ENCODE data around the gene MED29.

DNA sequence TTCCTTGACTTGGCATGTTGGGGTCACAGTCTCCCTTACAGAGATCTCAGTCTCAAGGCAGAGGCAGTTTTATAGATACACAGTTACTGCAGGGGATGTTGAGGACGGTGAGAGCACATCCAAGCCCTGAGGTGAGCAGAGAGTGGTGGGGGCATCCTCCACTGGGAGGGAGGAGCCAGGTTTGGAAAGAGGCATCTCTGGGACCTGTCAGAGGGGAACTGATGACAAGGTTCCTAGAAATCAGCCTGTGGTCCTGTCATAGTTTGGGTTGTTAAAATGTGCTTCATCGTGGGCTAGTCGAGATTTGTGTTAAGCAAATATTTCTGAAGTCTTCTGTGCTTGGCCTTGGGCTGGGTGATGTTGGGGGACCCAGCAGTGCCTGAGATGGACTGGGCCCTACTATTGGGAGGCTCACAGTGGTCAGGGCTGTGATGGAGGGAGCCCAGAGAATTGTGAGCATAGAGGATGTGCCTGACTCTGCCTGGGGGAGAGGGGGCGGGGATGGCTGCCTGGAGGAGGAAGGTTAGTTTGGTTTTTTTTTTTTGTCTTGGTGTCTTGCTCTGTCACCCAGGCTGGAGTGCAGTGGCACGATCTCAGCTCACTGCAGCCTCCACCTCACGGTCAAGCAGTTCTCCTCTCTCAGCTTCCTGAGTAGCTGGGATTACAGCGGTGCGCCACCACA lies 58.1 kb downstream of the MED29 start:
- TF ChIP-seq, protein P1, sequence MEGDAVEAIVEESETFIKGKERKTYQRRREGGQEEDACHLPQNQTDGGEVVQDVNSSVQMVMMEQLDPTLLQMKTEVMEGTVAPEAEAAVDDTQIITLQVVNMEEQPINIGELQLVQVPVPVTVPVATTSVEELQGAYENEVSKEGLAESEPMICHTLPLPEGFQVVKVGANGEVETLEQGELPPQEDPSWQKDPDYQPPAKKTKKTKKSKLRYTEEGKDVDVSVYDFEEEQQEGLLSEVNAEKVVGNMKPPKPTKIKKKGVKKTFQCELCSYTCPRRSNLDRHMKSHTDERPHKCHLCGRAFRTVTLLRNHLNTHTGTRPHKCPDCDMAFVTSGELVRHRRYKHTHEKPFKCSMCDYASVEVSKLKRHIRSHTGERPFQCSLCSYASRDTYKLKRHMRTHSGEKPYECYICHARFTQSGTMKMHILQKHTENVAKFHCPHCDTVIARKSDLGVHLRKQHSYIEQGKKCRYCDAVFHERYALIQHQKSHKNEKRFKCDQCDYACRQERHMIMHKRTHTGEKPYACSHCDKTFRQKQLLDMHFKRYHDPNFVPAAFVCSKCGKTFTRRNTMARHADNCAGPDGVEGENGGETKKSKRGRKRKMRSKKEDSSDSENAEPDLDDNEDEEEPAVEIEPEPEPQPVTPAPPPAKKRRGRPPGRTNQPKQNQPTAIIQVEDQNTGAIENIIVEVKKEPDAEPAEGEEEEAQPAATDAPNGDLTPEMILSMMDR (IDR thresholded peaks at IDR 0.05) = no peak
- TF ChIP-seq POLR2A (IDR thresholded peaks at IDR 0.05) = no peak

All from Peyer's patch (tissue), 4 donors.